Neural cell (in vitro differentiated cells): Measurements from ENCODE around the gene SEPTIN5. TPM values are rescaled to one million over a fixed set of nuclear protein-coding genes. Genes with fewer than 3 reads are reported as not detected.

ENCODE experiments used
- H2AFZ ChIP-seq: fragments of 200-600, 300-800 bp; sonication (generic), shearing (Covaris generic); 2 replicates; pipeline ENCODE4 v1.6.0; 2014; ENCODE audit warnings: low read depth, mild to moderate bottlenecking, antibody characterized with exemption, low read length, moderate library complexity
- H3F3A ChIP-seq: fragments of 200-600 bp; shearing (Covaris generic); 2 replicates; pipeline ENCODE4 v1.6.1; 2016; ENCODE audit warnings: mild to moderate bottlenecking, moderate library complexity, mixed read lengths, antibody characterized with exemption, low read length; ENCODE audit not compliant: insufficient read depth, poor library complexity, severe bottlenecking
- H3K27ac ChIP-seq: fragments of 200-600, 300-800 bp; sonication (generic), shearing (Covaris generic); 2 replicates; pipeline ENCODE4 v1.5.1; 2014; ENCODE audit warnings: mild to moderate bottlenecking, low read length, moderate library complexity
- H3K27me3 ChIP-seq: fragments of 300-800, 200-600 bp; sonication (generic), shearing (Covaris generic); 2 replicates; pipeline ENCODE4 v1.6.0; 2014; ENCODE audit warnings: mild to moderate bottlenecking, low read depth, low read length, moderate library complexity; ENCODE audit not compliant: insufficient read depth
- H3K36me3 ChIP-seq: fragments of 300-800, 200-600 bp; sonication (generic), shearing (Covaris generic); 2 replicates; pipeline ENCODE4 v1.5.1; 2014; ENCODE audit warnings: mild to moderate bottlenecking, antibody characterized with exemption, low read length, moderate library complexity; ENCODE audit not compliant: insufficient read depth
- H3K4me2 ChIP-seq: fragments of 300-800, 200-600 bp; sonication (generic), shearing (Covaris generic); 2 replicates; pipeline ENCODE4 v1.6.0; 2014; ENCODE audit warnings: mild to moderate bottlenecking, low read length
- H3K4me3 ChIP-seq: fragments of 300-800, 200-600 bp; sonication (generic), shearing (Covaris generic); 2 replicates; pipeline ENCODE4 v1.5.1; 2014; ENCODE audit warnings: mild to moderate bottlenecking, low read length, moderate library complexity
- H3K79me2 ChIP-seq: fragments of 200-600 bp; shearing (Covaris generic); replicated peaks from 2 replicates; pipeline ENCODE4 v1.6.0; 2014; ENCODE audit warnings: mild to moderate bottlenecking, low read length, moderate library complexity; ENCODE audit not compliant: insufficient read depth
- H3K9ac ChIP-seq: fragments of 300-800, 200-600 bp; sonication (generic), shearing (Covaris generic); 2 replicates; pipeline ENCODE4 v1.6.1; 2016; ENCODE audit warnings: mild to moderate bottlenecking, low read length, mixed read lengths
- H3K9me2 ChIP-seq: fragments of 200-600 bp; shearing (Covaris generic); 2 replicates; pipeline ENCODE4 v1.6.1; 2016; ENCODE audit warnings: mild to moderate bottlenecking, low read length, mixed read lengths; ENCODE audit not compliant: insufficient read depth
- H3K9me3 ChIP-seq: fragments of 200-600, 300-800 bp; sonication (generic), shearing (Covaris generic); 2 replicates; pipeline ENCODE4 v1.6.1; 2016; ENCODE audit warnings: mild to moderate bottlenecking, mixed run types, low read length, moderate library complexity, mixed read lengths
- H4K20me1 ChIP-seq: fragments of 200-600 bp; shearing (Covaris generic); 2 replicates; pipeline ENCODE4 v1.6.1; 2016; ENCODE audit warnings: mild to moderate bottlenecking, mixed run types; ENCODE audit not compliant: insufficient read depth
- EP300 ChIP-seq: fragments of 450-650 bp; conservative IDR thresholded peaks from 2 replicates; pipeline ENCODE4 v1.6.1; 2014; ENCODE audit warnings: antibody characterized with exemption, mild to moderate bottlenecking, moderate library complexity; ENCODE audit not compliant: poor library complexity, severe bottlenecking
- EZH2 ChIP-seq: fragments of 200-600, 300-800 bp; shearing (Covaris generic), sonication (generic); IDR thresholded peaks from 2 replicates; pipeline ENCODE4 v1.6.1; 2014; ENCODE audit warnings: antibody characterized with exemption, low read length, borderline replicate concordance, mild to moderate bottlenecking; ENCODE audit not compliant: insufficient read depth, poor library complexity, severe bottlenecking
- MXI1 ChIP-seq: fragments of 450-650 bp; conservative IDR thresholded peaks from 2 replicates; pipeline ENCODE4 v1.6.1; 2014; ENCODE audit warnings: antibody characterized with exemption, mild to moderate bottlenecking; ENCODE audit not compliant: poor library complexity, severe bottlenecking
- POLR2AphosphoS5 ChIP-seq: IDR thresholded peaks from 2 replicates; pipeline ENCODE4 v1.6.1; 2012
- RAD21 ChIP-seq: fragments of 450-650 bp; conservative IDR thresholded peaks from 2 replicates; pipeline ENCODE4 v1.6.1; 2014; ENCODE audit warnings: antibody characterized with exemption, mild to moderate bottlenecking, moderate library complexity
- SMC3 ChIP-seq: fragments of 450-650 bp; conservative IDR thresholded peaks from 2 replicates; pipeline ENCODE4 v1.6.1; 2014; ENCODE audit warnings: antibody characterized with exemption, mild to moderate bottlenecking, moderate library complexity; ENCODE audit not compliant: poor library complexity
- TAF1 ChIP-seq: IDR thresholded peaks from 2 replicates; pipeline ENCODE4 v1.6.1; 2012; ENCODE audit warnings: low read depth
- polyA plus RNA-seq: library from polyadenylated mRNA; depleted of rRNA; stranded (reverse); fragments of >200 nt; gene quantifications from 2 replicates; pipeline ENCODE4 v1.2.3, GENCODE V29; 2014
- TF ChIP-seq, protein P1 (sequence below): IDR thresholded peaks from 2 replicates; pipeline ENCODE4 v1.6.1; 2012; ENCODE audit warnings: borderline replicate concordance
- TF ChIP-seq, protein P2 (sequence below): fragments of 450-650 bp; IDR thresholded peaks from 2 replicates; pipeline ENCODE4 v1.5.1; 2014; ENCODE audit warnings: antibody characterized with exemption, mild to moderate bottlenecking, moderate library complexity; ENCODE audit not compliant: poor library complexity, severe bottlenecking

The SEPTIN5 gene
- polyA plus RNA-seq, 1 donor from 2014 or later, result 166 TPM

DNA sequence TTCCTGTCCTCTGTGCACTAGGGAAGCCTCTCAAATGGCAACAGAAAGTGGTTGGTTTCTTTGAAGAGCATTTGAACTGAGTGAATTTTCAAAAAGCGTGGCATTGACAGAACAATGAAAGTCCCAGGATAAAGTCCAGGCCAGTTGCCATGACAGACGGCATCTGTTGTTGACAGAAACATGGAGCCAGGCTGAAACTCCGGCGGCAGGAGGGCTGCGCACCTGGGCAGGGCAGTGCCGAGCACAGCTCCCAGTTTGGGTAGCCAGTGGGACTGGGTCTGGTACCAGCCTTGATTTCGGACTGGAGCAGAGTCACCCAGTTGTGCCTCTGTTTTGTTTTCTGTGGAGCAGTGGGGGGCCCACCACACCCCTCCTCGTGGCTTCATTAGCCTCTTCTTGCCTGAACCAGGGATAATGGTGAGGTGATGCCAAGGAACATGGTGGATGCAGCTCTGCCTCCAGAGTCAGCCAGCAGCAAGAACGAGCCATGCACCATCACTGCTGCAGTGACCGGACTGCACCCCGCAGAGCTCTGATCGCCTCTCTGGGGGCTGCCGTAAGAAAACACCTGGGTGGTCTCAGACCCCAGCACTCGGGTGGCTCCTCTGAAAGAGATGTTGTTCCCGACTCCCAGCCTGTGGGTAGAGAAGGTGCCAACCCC lies 9.8 kb upstream of the SEPTIN5 start:
- no peaks in the 10 kb centered on the region for H3K9me2 ChIP-seq
- no peaks in the 10 kb centered on the region for H4K20me1 ChIP-seq
- no peak overlapping the region for H2AFZ ChIP-seq
- no peaks in the 10 kb centered on the region for H3K79me2 ChIP-seq
- no peaks in the 10 kb centered on the region for H3F3A ChIP-seq
- no peak overlapping the region for H3K27ac ChIP-seq
- no peaks in the 10 kb centered on the region for H3K27me3 ChIP-seq
- no peaks in the 10 kb centered on the region for H3K36me3 ChIP-seq
- H3K4me2 ChIP-seq, result no peak overlapping the region
- TF ChIP-seq POLR2AphosphoS5 (no peak), TAF1 (no peak), SMC3 (no peak), RAD21 (no peak)
- no peak overlapping the region for H3K4me3 ChIP-seq
- no peak overlapping the region for H3K9ac ChIP-seq
- H3K9me3 ChIP-seq, result no peaks in the 10 kb centered on the region

DNA sequence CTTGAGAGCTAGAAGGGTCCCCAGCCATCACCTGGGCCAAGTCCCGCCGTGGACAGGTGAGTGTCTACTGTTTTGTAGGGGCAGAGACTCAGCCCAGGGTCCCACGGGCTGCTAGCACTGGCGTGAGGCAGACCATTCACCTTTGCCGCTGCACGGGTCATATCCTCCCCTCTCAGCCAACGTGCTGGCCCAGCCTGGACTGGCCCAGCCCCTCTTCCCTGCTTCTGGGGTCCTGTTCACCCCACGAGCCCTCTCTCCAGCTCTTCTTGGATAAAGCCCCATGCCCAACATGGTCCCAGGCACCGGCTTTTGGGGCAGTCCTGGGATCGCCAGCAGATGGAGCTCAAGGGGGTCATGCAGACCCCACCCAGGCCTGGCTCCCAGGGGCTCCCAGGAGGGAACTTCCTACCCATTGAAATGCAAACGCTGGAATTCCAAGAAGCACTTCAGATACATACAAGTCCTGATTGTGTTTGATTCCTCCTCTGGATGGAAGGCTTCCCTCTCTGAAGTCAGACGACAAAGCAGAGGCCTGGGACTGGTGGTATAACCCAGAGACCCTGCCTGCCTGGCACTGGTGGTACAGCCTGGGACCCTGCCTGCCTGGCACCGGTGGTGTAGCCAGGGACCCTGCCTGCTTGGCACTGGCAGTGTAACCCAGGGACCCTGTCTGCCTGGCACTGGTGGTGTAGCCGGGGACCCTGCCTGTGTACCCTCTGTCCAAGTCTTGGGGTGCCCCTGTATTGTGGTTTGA lies 8.9 kb upstream of the SEPTIN5 start:
- H2AFZ ChIP-seq, result no peak overlapping the region
- no peak overlapping the region for H3K27ac ChIP-seq

More for the DNA sequence above, 8.9 kb upstream of the SEPTIN5 start:
- no peaks in the 10 kb centered on the region for H3K27me3 ChIP-seq
- no peaks in the 10 kb centered on the region for H4K20me1 ChIP-seq
- H3F3A ChIP-seq, result no peaks in the 10 kb centered on the region
- no peak overlapping the region for H3K4me2 ChIP-seq
- H3K9me2 ChIP-seq, result no peaks in the 10 kb centered on the region
- TF ChIP-seq POLR2AphosphoS5, result no peak
- no peak for TF ChIP-seq TAF1
- no peak for TF ChIP-seq EZH2
- no peak for TF ChIP-seq EP300
- TF ChIP-seq MXI1, result no peak
- TF ChIP-seq, protein P1, sequence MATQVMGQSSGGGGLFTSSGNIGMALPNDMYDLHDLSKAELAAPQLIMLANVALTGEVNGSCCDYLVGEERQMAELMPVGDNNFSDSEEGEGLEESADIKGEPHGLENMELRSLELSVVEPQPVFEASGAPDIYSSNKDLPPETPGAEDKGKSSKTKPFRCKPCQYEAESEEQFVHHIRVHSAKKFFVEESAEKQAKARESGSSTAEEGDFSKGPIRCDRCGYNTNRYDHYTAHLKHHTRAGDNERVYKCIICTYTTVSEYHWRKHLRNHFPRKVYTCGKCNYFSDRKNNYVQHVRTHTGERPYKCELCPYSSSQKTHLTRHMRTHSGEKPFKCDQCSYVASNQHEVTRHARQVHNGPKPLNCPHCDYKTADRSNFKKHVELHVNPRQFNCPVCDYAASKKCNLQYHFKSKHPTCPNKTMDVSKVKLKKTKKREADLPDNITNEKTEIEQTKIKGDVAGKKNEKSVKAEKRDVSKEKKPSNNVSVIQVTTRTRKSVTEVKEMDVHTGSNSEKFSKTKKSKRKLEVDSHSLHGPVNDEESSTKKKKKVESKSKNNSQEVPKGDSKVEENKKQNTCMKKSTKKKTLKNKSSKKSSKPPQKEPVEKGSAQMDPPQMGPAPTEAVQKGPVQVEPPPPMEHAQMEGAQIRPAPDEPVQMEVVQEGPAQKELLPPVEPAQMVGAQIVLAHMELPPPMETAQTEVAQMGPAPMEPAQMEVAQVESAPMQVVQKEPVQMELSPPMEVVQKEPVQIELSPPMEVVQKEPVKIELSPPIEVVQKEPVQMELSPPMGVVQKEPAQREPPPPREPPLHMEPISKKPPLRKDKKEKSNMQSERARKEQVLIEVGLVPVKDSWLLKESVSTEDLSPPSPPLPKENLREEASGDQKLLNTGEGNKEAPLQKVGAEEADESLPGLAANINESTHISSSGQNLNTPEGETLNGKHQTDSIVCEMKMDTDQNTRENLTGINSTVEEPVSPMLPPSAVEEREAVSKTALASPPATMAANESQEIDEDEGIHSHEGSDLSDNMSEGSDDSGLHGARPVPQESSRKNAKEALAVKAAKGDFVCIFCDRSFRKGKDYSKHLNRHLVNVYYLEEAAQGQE, result no peak
- TF ChIP-seq, protein P2, sequence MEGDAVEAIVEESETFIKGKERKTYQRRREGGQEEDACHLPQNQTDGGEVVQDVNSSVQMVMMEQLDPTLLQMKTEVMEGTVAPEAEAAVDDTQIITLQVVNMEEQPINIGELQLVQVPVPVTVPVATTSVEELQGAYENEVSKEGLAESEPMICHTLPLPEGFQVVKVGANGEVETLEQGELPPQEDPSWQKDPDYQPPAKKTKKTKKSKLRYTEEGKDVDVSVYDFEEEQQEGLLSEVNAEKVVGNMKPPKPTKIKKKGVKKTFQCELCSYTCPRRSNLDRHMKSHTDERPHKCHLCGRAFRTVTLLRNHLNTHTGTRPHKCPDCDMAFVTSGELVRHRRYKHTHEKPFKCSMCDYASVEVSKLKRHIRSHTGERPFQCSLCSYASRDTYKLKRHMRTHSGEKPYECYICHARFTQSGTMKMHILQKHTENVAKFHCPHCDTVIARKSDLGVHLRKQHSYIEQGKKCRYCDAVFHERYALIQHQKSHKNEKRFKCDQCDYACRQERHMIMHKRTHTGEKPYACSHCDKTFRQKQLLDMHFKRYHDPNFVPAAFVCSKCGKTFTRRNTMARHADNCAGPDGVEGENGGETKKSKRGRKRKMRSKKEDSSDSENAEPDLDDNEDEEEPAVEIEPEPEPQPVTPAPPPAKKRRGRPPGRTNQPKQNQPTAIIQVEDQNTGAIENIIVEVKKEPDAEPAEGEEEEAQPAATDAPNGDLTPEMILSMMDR, result no peak
- TF ChIP-seq SMC3, result no peak
- no peak for TF ChIP-seq RAD21
- no peaks in the 10 kb centered on the region for H3K9me3 ChIP-seq
- no peaks in the 10 kb centered on the region for H3K79me2 ChIP-seq
- H3K9ac ChIP-seq, result no peak overlapping the region
- H3K4me3 ChIP-seq, result no peak overlapping the region
- H3K36me3 ChIP-seq, result no peaks in the 10 kb centered on the region
